Left ventricle myocardium inferior (tissue), 1 donor: ENCODE measurements around the gene PTPRN2. TPM values are rescaled to one million over a fixed set of nuclear protein-coding genes. Genes with fewer than 3 reads are reported as not detected.
A peak's percentile ranks its signal among the peaks of the same experiment; 100 is the strongest.

ENCODE experiments used
- DNase-seq: peaks from one replicate; pipeline ENCODE4 v3.0.0-alpha.2; 2020
- H3K27ac ChIP-seq: fragments of 200-600 bp; replicated peaks from 2 replicates; pipeline ENCODE4 v1.8.0; 2021
- H3K27me3 ChIP-seq: fragments of 200-600 bp; 2 replicates; pipeline ENCODE4 v1.8.0; 2021; ENCODE audit warnings: low read depth
- H3K36me3 ChIP-seq: fragments of 200-600 bp; 2 replicates; pipeline ENCODE4 v1.8.0; 2021
- H3K4me1 ChIP-seq: fragments of 200-600 bp; 2 replicates; pipeline ENCODE4 v1.8.0; 2021
- H3K4me3 ChIP-seq: fragments of 200-600 bp; 2 replicates; pipeline ENCODE4 v1.8.0; 2021; ENCODE audit warnings: mild to moderate bottlenecking, moderate library complexity
- H3K9me3 ChIP-seq: fragments of 200-600 bp; replicated peaks from 2 replicates; pipeline ENCODE4 v1.8.0; 2021
- intact Hi-C: fragments of 100-400 bp; cut with micrococcal nuclease; formaldehyde crosslinking; loops from one replicate; pipeline ENCODE4 v1.11.0; 2022
- total RNA-seq: library from RNA; stranded (reverse); fragmentation: NEBNext Ultra II Directional; extraction: Animal tissue kit (Norgen Biotek cat#: 25700); gene quantifications from one replicate; pipeline ENCODE4 v1.2.1, GENCODE V29; 2021
- TF ChIP-seq, protein P1 (sequence below): fragments of 200-600 bp; IDR thresholded peaks from 2 replicates; pipeline ENCODE4 v1.8.0; 2021; ENCODE audit warnings: antibody characterized with exemption, mild to moderate bottlenecking, borderline replicate concordance
- donor health status: DM: no; HTN: yes; CAD: no; lungs with severe emphysema.

The PTPRN2 gene
- total RNA-seq, 1 donor from 2014 or later = 1.3 TPM

DNA sequence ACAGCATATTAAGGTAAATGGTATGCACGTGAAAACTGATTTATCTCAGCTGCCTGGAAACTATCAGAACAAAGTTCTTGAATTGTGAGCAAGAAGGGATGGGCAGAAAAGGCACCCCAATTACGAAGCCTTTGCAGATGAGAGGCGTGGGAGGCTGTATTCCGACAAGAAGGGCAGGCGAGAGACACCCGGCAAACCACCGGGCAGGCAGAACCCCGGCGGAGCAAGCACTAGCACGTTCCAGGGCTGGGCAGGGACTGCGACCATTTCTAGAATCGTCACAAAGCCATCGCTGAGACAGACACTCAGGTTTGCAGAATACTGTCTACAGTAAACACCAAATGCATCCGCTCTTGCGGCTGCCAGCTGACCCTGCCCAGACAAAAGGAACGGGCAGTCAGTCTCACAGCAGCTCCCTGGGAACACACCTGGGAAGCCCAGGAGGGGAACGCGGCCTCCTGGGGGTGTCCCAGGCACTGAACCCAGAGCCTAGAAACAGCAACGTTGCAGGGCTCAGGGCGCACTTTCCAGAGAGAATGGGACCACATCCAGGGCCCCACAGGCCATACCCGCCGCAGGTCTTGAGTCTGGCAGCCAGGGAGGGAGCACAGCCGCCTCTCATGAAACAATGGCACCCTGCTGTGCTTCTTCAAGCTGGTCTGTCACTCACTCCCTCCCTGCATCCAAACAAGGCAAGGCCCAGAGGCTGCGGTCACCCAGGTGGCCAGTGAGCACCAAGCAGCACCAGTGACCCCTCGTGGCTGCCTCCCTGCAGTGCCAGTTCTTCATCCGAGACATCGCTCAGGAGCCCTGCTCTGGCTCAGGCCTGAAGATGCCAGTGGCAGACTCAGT is 261.9 kb downstream of the PTPRN2 start:
- intact Hi-C loops = no loop called here
- TF ChIP-seq, protein P1, sequence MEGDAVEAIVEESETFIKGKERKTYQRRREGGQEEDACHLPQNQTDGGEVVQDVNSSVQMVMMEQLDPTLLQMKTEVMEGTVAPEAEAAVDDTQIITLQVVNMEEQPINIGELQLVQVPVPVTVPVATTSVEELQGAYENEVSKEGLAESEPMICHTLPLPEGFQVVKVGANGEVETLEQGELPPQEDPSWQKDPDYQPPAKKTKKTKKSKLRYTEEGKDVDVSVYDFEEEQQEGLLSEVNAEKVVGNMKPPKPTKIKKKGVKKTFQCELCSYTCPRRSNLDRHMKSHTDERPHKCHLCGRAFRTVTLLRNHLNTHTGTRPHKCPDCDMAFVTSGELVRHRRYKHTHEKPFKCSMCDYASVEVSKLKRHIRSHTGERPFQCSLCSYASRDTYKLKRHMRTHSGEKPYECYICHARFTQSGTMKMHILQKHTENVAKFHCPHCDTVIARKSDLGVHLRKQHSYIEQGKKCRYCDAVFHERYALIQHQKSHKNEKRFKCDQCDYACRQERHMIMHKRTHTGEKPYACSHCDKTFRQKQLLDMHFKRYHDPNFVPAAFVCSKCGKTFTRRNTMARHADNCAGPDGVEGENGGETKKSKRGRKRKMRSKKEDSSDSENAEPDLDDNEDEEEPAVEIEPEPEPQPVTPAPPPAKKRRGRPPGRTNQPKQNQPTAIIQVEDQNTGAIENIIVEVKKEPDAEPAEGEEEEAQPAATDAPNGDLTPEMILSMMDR = peak; percentile 50
- Histone ChIP-seq H3K4me1 (no peaks in the 10 kb centered on the region), H3K4me3 (no peak overlapping the region), H3K27ac (no peak overlapping the region), H3K36me3 (no peaks in the 10 kb centered on the region), H3K27me3 (peaks cover 78% of the 10 kb centered on the region), H3K9me3 (no peaks in the 10 kb centered on the region)
- no peak for DNase-seq

GRCh38 chr7:158324397-158325360 is 262.9 kb downstream of the PTPRN2 start:
- Histone ChIP-seq H3K27me3 (peaks cover 85% of the 10 kb centered on the region), H3K36me3 (no peaks in the 10 kb centered on the region), H3K4me1 (no peaks in the 10 kb centered on the region), H3K27ac (no peak overlapping the region), H3K4me3 (no peak overlapping the region), H3K9me3 (no peaks in the 10 kb centered on the region)
- no peak for DNase-seq
- intact Hi-C loops = no loop called here
- TF ChIP-seq, protein P1 = no peak

DNA sequence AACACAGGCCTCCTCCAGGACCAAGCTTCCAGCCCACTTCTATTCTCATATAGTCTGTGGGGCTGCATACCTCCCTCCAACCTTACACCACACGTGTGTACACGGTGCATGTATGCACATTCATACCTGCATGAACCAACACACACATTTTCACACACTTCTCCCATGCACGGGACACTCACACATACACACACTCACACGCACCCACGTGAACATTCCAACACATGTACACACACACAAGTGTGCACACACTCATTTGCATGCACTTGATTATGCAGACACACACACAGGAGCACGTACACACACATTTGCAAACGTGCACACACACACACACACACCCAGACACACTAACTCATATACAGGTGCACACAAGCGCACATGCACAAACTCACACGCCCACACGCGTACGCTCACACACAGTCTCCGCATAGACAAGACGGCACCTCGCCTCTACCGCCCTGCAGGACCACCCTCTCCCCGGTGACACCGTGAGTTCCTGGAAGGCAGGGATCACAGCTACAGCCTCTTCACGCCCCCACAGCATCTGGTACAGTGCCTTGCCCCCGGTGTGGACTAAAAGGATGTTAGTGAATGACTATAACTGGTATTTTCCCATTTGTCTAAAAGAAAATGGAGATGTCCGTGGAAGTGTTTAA is 263.8 kb downstream of the PTPRN2 start:
- no peak for DNase-seq
- no peaks in the 10 kb centered on the region for H3K9me3 ChIP-seq
- intact Hi-C loops = no loop called here
- H3K36me3 ChIP-seq = no peaks in the 10 kb centered on the region
- peaks cover 80% of the 10 kb centered on the region for H3K27me3 ChIP-seq
- no peak overlapping the region for H3K27ac ChIP-seq
- no peak overlapping the region for H3K4me3 ChIP-seq
- TF ChIP-seq, protein P1 = no peak
- H3K4me1 ChIP-seq = no peaks in the 10 kb centered on the region

DNA sequence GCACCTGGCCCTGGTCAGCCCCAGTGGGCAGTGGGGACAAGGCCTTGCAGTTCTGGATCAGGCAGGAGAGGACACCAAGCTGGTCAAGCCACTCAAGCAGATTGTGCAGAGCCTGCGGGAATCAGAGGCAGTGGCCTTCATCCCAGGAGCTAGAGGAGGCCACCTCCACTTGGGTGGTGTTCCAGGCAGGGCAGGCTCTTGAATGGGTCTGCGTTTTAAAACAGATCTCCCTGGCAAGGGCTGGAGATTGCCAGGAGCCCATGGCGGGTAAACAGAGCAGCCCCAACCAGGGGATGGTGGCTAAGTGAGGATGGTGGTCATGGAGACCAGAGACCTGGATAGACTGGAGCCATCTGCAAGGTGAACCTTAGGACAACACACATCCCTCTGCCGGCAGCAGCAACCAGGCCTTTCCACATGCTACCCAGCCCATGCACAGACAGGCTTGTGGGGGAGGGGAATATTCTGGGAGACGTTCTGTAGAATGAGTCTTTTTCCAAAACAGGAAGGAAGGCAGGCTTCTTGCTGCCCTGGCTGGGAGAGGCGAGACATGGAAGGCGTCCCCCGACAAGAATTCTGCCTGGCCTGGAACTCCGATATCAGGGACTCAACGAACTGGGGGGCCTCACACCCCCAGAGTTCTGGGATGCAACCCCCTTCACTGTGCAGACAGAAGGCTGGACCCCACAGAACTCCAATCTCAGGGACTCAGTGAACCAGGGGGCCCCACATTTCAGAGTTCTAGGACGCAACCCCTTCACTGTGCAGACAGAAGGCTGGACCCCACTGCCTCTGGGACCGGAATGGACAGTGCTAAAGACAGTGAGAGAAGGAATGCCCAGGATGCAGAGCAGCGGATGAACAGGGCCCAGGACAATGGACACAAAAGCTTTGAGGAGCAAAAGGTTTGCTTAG is 264.8 kb downstream of the PTPRN2 start:
- DNase-seq = no peak
- Histone ChIP-seq H3K4me1 (peaks cover 3% of the 10 kb centered on the region), H3K4me3 (no peak overlapping the region), H3K27me3 (peaks cover 80% of the 10 kb centered on the region), H3K9me3 (no peaks in the 10 kb centered on the region), H3K36me3 (no peaks in the 10 kb centered on the region), H3K27ac (no peak overlapping the region)
- intact Hi-C loops = no loop called here
- TF ChIP-seq, protein P1 = no peak
